ENCODE results near the gene RFX5.

RFX5 gene

GRCh38 chr1:151370211-151370911, 23.3 kb upstream of the RFX5 start:
- H2AFZ ChIP-seq (ENCODE audit: low read length): no peak overlapping the region
- no peaks in the 10 kb centered on the region for H3K4me1 ChIP-seq (ENCODE audit: low read length)
- H3F3A ChIP-seq (ENCODE audit: insufficient read depth, low read length): no peaks in the 10 kb centered on the region
- H3K9me2 ChIP-seq (replicated peaks; ENCODE audit: insufficient read depth, low read length): no peaks in the 10 kb centered on the region
- H3K4me3 ChIP-seq (ENCODE audit: low read length): no peak overlapping the region
- H3K9ac ChIP-seq (ENCODE audit: low read length): no peak overlapping the region
- TF ChIP-seq EZH2 (optimal IDR thresholded peaks at IDR 0.05; ENCODE audit: low read depth, low read length) (no peak), EZH2phosphoT487 (IDR thresholded peaks at IDR 0.05; ENCODE audit: low read length) (no peak), CTCF (IDR thresholded peaks at IDR 0.05; ENCODE audit: low read length) (no peak)
- no peaks in the 10 kb centered on the region for H4K20me1 ChIP-seq (ENCODE audit: insufficient read depth, low read length)
- H3K27me3 ChIP-seq (replicated peaks; ENCODE audit: insufficient read depth, low read length): no peaks in the 10 kb centered on the region
- no peak for DNase-seq
- H3K4me2 ChIP-seq (ENCODE audit: low read depth, low read length): no peak overlapping the region
- no peaks in the 10 kb centered on the region for H3K79me2 ChIP-seq (ENCODE audit: low read length)
- H3K9me3 ChIP-seq (replicated peaks; ENCODE audit: insufficient read depth, low read length): no peaks in the 10 kb centered on the region
- H3K27ac ChIP-seq (ENCODE audit: low read length): no peak overlapping the region
- no peaks in the 10 kb centered on the region for H3K36me3 ChIP-seq (replicated peaks; ENCODE audit: insufficient read depth, low read length)

DNA sequence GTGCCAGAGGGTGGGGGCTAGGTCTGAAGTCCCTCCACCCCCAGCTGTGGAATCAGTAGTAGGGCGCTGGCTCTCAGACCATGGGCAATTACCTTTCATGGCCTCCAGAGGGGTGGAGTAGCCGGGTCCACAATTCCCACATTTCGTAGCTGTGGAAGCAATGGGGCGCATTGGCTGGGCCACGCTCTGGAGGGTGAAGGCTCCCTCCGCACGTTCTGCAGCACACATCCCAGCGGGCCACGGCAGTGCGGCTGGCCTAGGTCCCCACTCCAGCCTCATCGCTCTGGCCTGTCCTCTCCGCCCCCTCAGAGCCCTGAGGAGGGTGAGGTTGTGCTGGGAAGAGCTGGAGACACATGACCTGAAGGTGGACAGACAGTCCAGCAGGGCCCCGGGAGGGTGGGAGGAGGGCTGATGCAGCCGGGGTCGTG, 22.6 kb upstream of the RFX5 start:
- Histone ChIP-seq H3K4me1 (ENCODE audit: low read length) (no peaks in the 10 kb centered on the region), H4K20me1 (ENCODE audit: insufficient read depth, low read length) (no peaks in the 10 kb centered on the region), H3K36me3 (replicated peaks; ENCODE audit: insufficient read depth, low read length) (no peaks in the 10 kb centered on the region), H3K9me2 (replicated peaks; ENCODE audit: insufficient read depth, low read length) (no peaks in the 10 kb centered on the region), H3K79me2 (ENCODE audit: low read length) (no peaks in the 10 kb centered on the region), H3K4me2 (ENCODE audit: low read depth, low read length) (no peak overlapping the region), H2AFZ (ENCODE audit: low read length) (no peak overlapping the region), H3F3A (ENCODE audit: insufficient read depth, low read length) (no peaks in the 10 kb centered on the region), H3K9ac (ENCODE audit: low read length) (no peak overlapping the region), H3K27me3 (replicated peaks; ENCODE audit: insufficient read depth, low read length) (no peaks in the 10 kb centered on the region), H3K9me3 (replicated peaks; ENCODE audit: insufficient read depth, low read length) (no peaks in the 10 kb centered on the region), H3K27ac (ENCODE audit: low read length) (no peak overlapping the region), H3K4me3 (ENCODE audit: low read length) (no peak overlapping the region)
- no peak for TF ChIP-seq CTCF (IDR thresholded peaks at IDR 0.05; ENCODE audit: low read length)
- no peak for TF ChIP-seq EZH2phosphoT487 (IDR thresholded peaks at IDR 0.05; ENCODE audit: low read length)
- TF ChIP-seq EZH2 (optimal IDR thresholded peaks at IDR 0.05; ENCODE audit: low read depth, low read length): no peak
- DNase-seq: no peak

GRCh38 chr1:151369302-151369610, 22.2 kb upstream of the RFX5 start:
- no peak for TF ChIP-seq CTCF (IDR thresholded peaks at IDR 0.05; ENCODE audit: low read length)
- no peak for TF ChIP-seq EZH2phosphoT487 (IDR thresholded peaks at IDR 0.05; ENCODE audit: low read length)
- no peak for TF ChIP-seq EZH2 (optimal IDR thresholded peaks at IDR 0.05; ENCODE audit: low read depth, low read length)
- Histone ChIP-seq H3K36me3 (replicated peaks; ENCODE audit: insufficient read depth, low read length) (no peaks in the 10 kb centered on the region), H3F3A (ENCODE audit: insufficient read depth, low read length) (no peaks in the 10 kb centered on the region), H3K9me3 (replicated peaks; ENCODE audit: insufficient read depth, low read length) (no peaks in the 10 kb centered on the region), H3K9ac (ENCODE audit: low read length) (no peak overlapping the region), H3K9me2 (replicated peaks; ENCODE audit: insufficient read depth, low read length) (no peaks in the 10 kb centered on the region), H3K79me2 (ENCODE audit: low read length) (no peaks in the 10 kb centered on the region), H3K4me3 (ENCODE audit: low read length) (no peak overlapping the region), H3K4me1 (ENCODE audit: low read length) (no peaks in the 10 kb centered on the region), H3K27me3 (replicated peaks; ENCODE audit: insufficient read depth, low read length) (no peaks in the 10 kb centered on the region), H3K4me2 (ENCODE audit: low read depth, low read length) (no peak overlapping the region), H2AFZ (ENCODE audit: low read length) (no peak overlapping the region), H4K20me1 (ENCODE audit: insufficient read depth, low read length) (no peaks in the 10 kb centered on the region), H3K27ac (ENCODE audit: low read length) (no peak overlapping the region)
- no peak for DNase-seq

All from MM.1S (cell line).